GM23248 (cell line): ENCODE measurements around the gene EIF4G3. TPM values are rescaled to one million over a fixed set of nuclear protein-coding genes. Genes with fewer than 3 reads are reported as not detected.

ENCODE experiments used
- DNase-seq: peaks from one replicate; pipeline ENCODE4 v3.0.0-alpha.2; 2015
- H2AFZ ChIP-seq: fragments of 200-600 bp; sonication (generic); 2 replicates; pipeline ENCODE4 v1.6.1; 2016; ENCODE audit warnings: antibody characterized with exemption
- H3F3A ChIP-seq: fragments of 200-600 bp; sonication (generic); 2 replicates; pipeline ENCODE4 v1.6.1; 2016; ENCODE audit warnings: mild to moderate bottlenecking, antibody characterized with exemption, mixed run types; ENCODE audit not compliant: insufficient read depth
- H3K27ac ChIP-seq: fragments of 200-600 bp; sonication (generic); 2 replicates; pipeline ENCODE4 v1.5.1; 2016; ENCODE audit warnings: mild to moderate bottlenecking
- H3K27me3 ChIP-seq: fragments of 200-600 bp; sonication (generic); replicated peaks from 2 replicates; pipeline ENCODE4 v1.6.1; 2016; ENCODE audit warnings: mild to moderate bottlenecking; ENCODE audit not compliant: insufficient read depth
- H3K36me3 ChIP-seq: fragments of 200-600 bp; sonication (generic); 2 replicates; pipeline ENCODE4 v1.6.1; 2016; ENCODE audit warnings: low read depth, mild to moderate bottlenecking
- H3K4me1 ChIP-seq: fragments of 200-600 bp; sonication (generic); 2 replicates; pipeline ENCODE4 v1.6.1; 2016; ENCODE audit warnings: mild to moderate bottlenecking; ENCODE audit not compliant: insufficient read depth
- H3K4me2 ChIP-seq: fragments of 200-600 bp; sonication (generic); one replicate; pipeline ENCODE4 v1.6.1; 2016; ENCODE audit warnings: mild to moderate bottlenecking; ENCODE audit not compliant: unreplicated experiment
- H3K4me3 ChIP-seq: fragments of 200-600 bp; sonication (generic); 2 replicates; pipeline ENCODE4 v1.5.1; 2016; ENCODE audit warnings: mild to moderate bottlenecking
- H3K79me2 ChIP-seq: fragments of 200-600 bp; sonication (generic); 2 replicates; pipeline ENCODE4 v1.6.1; 2016; ENCODE audit warnings: mild to moderate bottlenecking; ENCODE audit not compliant: insufficient read depth
- H3K9ac ChIP-seq: fragments of 200-600 bp; sonication (generic); 2 replicates; pipeline ENCODE4 v1.6.1; 2016; ENCODE audit warnings: mild to moderate bottlenecking
- H3K9me2 ChIP-seq: fragments of 200-600 bp; sonication (generic); 2 replicates; pipeline ENCODE4 v1.6.1; 2016; ENCODE audit warnings: mixed run types, mild to moderate bottlenecking, moderate library complexity; ENCODE audit not compliant: insufficient read depth
- H3K9me3 ChIP-seq: fragments of 200-600 bp; sonication (generic); one replicate; pipeline ENCODE4 v1.6.1; 2017; ENCODE audit warnings: low read depth
- H4K20me1 ChIP-seq: fragments of 200-600 bp; sonication (generic); 2 replicates; pipeline ENCODE4 v1.6.0; 2016; ENCODE audit not compliant: insufficient read depth
- EZH2 ChIP-seq: fragments of 200-600 bp; sonication (generic); IDR thresholded peaks from 2 replicates; pipeline ENCODE4 v1.6.1; 2018; ENCODE audit warnings: antibody characterized with exemption, mild to moderate bottlenecking; ENCODE audit not compliant: insufficient read depth, poor library complexity, severe bottlenecking
- EZH2phosphoT487 ChIP-seq: fragments of 200-600 bp; sonication (generic); IDR thresholded peaks from 2 replicates; pipeline ENCODE4 v1.6.1; 2018; ENCODE audit warnings: antibody characterized with exemption, moderate library complexity, mild to moderate bottlenecking, low read depth; ENCODE audit not compliant: insufficient read depth
- WGBS, 2 experiments: methylation state at CpG; one replicate each; pipeline ENCODE4 v1.1.6; 2015 to 2017; ENCODE audit warnings: low lambda C conversion rate in 2 of 2, low coverage in 1 of 2; ENCODE audit errors: missing lambda C conversion rate in 2 of 2; 5-methylcytosine and 5-hydroxymethylcytosine counted together
- in situ Hi-C: fragments of 300-500 bp; cut with MboI; formaldehyde crosslinking; loops from 2 replicates; pipeline ENCODE4 v1.15.0; 2020
- polyA plus RNA-seq: library from polyadenylated mRNA; unstranded; fragments of >200 nt; fragmentation: Nextera tagmentation; extraction: Ambion mirVana; gene quantifications from 2 replicates; pipeline ENCODE4 v1.2.1, GENCODE V29; 2016
- total RNA-seq: library from RNA; depleted of rRNA; stranded (reverse); fragments of >200 nt; shearing (Covaris generic); gene quantifications from 2 replicates; pipeline ENCODE4 v1.2.3, GENCODE V29; 2014

EIF4G3 gene
- total and polyA plus RNA-seq, 2 experiments from 2014 or later, result 24.0 to 43.1 TPM

DNA sequence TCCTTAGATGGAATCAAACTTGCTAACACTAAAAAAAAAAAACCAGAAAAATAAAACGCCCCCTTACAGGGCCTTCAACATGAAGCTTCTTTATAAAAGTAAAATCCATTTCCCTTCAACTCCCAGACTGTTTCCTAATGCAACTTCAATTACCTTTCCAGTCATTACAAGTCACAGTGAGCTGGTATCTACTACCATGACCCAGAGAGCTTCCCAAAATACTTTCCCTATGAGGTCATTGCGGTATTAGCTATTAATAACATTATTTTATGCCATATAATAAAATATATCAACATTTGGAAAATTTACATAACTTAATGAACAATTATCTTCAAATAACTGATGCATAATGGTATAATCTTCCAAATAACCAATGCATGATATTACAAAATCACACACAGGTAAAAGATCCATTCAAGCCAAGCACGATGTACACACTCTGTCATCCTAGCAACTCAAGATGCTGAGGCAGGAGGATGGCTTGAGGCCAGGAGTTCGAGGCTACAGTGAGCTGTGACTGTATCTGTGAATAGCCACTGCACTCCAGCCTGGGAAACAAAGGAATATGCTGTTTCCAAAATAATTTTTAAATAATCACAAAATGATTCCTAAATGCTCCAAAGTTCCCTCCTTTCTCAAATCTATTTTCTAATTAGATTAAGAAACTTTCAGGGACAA is 24.1 kb downstream of the EIF4G3 start:
- H3K4me3 ChIP-seq, result no peak overlapping the region
- DNase-seq, result peak; percentile 49
- 56 to 58% methylated on average over 4 of the region's 4 CpGs for WGBS, 2 experiments
- H3K79me2 ChIP-seq, result peaks cover 79% of the 10 kb centered on the region
- no peak overlapping the region for H3K9ac ChIP-seq
- no peaks in the 10 kb centered on the region for H3K9me2 ChIP-seq
- peaks cover 44% of the 10 kb centered on the region for H3K4me1 ChIP-seq
- H3F3A ChIP-seq, result peaks cover 39% of the 10 kb centered on the region
- TF ChIP-seq EZH2, result no peak
- no peak for TF ChIP-seq EZH2phosphoT487
- H4K20me1 ChIP-seq, result no peaks in the 10 kb centered on the region
- peak overlapping the region; percentile 97 for H3K27ac ChIP-seq
- no peaks in the 10 kb centered on the region for H3K9me3 ChIP-seq
- H2AFZ ChIP-seq, result no peak overlapping the region
- no peaks in the 10 kb centered on the region for H3K27me3 ChIP-seq
- peaks cover 2% of the 10 kb centered on the region; the same call in 1 of the 2 replicates for H3K36me3 ChIP-seq
- H3K4me2 ChIP-seq, result no peak overlapping the region
- in situ Hi-C loops, result no loop called here

DNA sequence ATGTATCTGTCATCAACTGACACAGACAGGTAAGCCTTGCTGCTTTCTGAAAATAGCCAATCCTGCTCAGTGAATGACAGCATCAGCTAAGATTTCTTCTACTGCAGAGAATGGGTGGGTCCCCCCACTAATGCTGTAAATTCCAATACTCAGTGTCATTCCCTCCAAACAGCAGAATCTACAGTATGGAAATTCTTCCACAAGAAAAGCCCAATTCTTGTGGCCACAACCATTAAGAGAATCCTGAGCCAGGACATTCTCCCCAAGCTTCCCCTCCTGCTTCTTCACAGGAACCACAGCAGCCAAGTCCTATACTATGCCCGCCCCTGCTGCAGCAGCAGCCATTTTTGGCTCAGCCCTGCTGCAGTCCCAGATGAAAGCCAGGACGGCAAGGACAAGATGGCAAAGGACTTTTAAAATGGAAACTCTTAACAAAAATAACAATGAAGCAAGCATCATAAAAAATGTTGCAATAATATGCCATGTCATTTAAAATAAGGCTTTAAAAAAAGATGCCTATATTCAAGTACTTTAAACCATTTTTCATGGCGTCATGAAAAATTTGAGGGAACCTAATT is 26.8 kb downstream of the EIF4G3 start:
- peaks cover 39% of the 10 kb centered on the region for H3F3A ChIP-seq
- peak; percentile 96 for DNase-seq
- H3K36me3 ChIP-seq, result no peaks in the 10 kb centered on the region
- TF ChIP-seq EZH2phosphoT487 (no peak), EZH2 (no peak)
- H3K79me2 ChIP-seq, result peaks cover 79% of the 10 kb centered on the region
- peak overlapping the region; percentile 97 for H3K27ac ChIP-seq
- H3K9me3 ChIP-seq, result no peaks in the 10 kb centered on the region
- peak overlapping the region; percentile 50 for H3K4me3 ChIP-seq
- peaks cover 44% of the 10 kb centered on the region for H3K4me1 ChIP-seq
- H3K9ac ChIP-seq, result peak overlapping the region; percentile 81
- peak overlapping the region; percentile 66 for H3K4me2 ChIP-seq
- H3K27me3 ChIP-seq, result no peaks in the 10 kb centered on the region
- in situ Hi-C loops, result no loop called here
- peak overlapping the region; percentile 61 for H2AFZ ChIP-seq
- WGBS, 2 experiments, result 12 to 19% methylated on average over 3 of the region's 3 CpGs
- no peaks in the 10 kb centered on the region for H3K9me2 ChIP-seq
- no peaks in the 10 kb centered on the region for H4K20me1 ChIP-seq

GRCh38 chr1:21149430-21149854 is 27.3 kb downstream of the EIF4G3 start:
- H3K79me2 ChIP-seq, result peaks cover 79% of the 10 kb centered on the region
- H3K4me1 ChIP-seq, result peaks cover 44% of the 10 kb centered on the region
- peak overlapping the region; percentile 97 for H3K27ac ChIP-seq
- peak overlapping the region; percentile 81 for H3K9ac ChIP-seq
- H3K4me2 ChIP-seq, result peak overlapping the region; percentile 66
- DNase-seq, result peak; percentile 85
- H4K20me1 ChIP-seq, result no peaks in the 10 kb centered on the region
- no peak for TF ChIP-seq EZH2
- no peak for TF ChIP-seq EZH2phosphoT487
- no peaks in the 10 kb centered on the region for H3K27me3 ChIP-seq
- WGBS, 2 experiments, result 14 to 16% methylated on average over 3 of the region's 3 CpGs
- peak overlapping the region; percentile 26; the same call in 1 of the 2 replicates for H3K4me3 ChIP-seq
- no peaks in the 10 kb centered on the region for H3K9me2 ChIP-seq
- peaks cover 39% of the 10 kb centered on the region for H3F3A ChIP-seq
- H2AFZ ChIP-seq, result no peak overlapping the region
- in situ Hi-C loops, result no loop called here
- no peaks in the 10 kb centered on the region for H3K36me3 ChIP-seq
- H3K9me3 ChIP-seq, result no peaks in the 10 kb centered on the region

GRCh38 chr1:21143752-21144151 is 32.9 kb downstream of the EIF4G3 start:
- Histone ChIP-seq H3K27ac (no peak overlapping the region), H3K9ac (no peak overlapping the region), H3K4me1 (peaks cover 2% of the 10 kb centered on the region), H3K79me2 (peaks cover 100% of the 10 kb centered on the region), H3K36me3 (peaks cover 3% of the 10 kb centered on the region; the same call in 1 of the 2 replicates), H3K4me2 (no peak overlapping the region), H3F3A (peaks cover 12% of the 10 kb centered on the region), H3K9me2 (no peaks in the 10 kb centered on the region), H4K20me1 (no peaks in the 10 kb centered on the region), H3K9me3 (no peaks in the 10 kb centered on the region), H3K4me3 (no peak overlapping the region), H3K27me3 (no peaks in the 10 kb centered on the region), H2AFZ (no peak overlapping the region)
- no peak for TF ChIP-seq EZH2phosphoT487
- TF ChIP-seq EZH2, result no peak
- in situ Hi-C loops, result no loop called here
- WGBS, 2 experiments, result 100% methylated on average over 2 of the region's 2 CpGs
- DNase-seq, result no peak
